ENCODE measurements around the gene EXOC6B.

EXOC6B gene

GRCh38 chr2:72731116-72731515 lies 94.7 kb downstream of the EXOC6B start:
- DNase-seq = no peak

- DNase-seq = no peak
These were observed 98.5 kb downstream of the EXOC6B start for GRCh38 chr2:72727356-72727755.

- no peak for DNase-seq
These were observed 102.0 kb downstream of the EXOC6B start for GRCh38 chr2:72723769-72724370.

- DNase-seq = no peak
These were observed 103.3 kb downstream of the EXOC6B start for GRCh38 chr2:72722492-72723070.

GRCh38 chr2:72719416-72719815 lies 106.4 kb downstream of the EXOC6B start:
- no peak for DNase-seq

- DNase-seq = no peak
These were observed 107.0 kb downstream of the EXOC6B start for GRCh38 chr2:72718876-72719275.

- DNase-seq = no peak
These were observed 109.2 kb downstream of the EXOC6B start for GRCh38 chr2:72716601-72717000.

GRCh38 chr2:72713857-72714256 lies 112.0 kb downstream of the EXOC6B start:
- no peak for DNase-seq

- no peak for DNase-seq
These were observed 112.9 kb downstream of the EXOC6B start for GRCh38 chr2:72712977-72713376.

GRCh38 chr2:72712304-72712703 lies 113.5 kb downstream of the EXOC6B start:
- no peak for DNase-seq

GRCh38 chr2:72710418-72711152 lies 115.2 kb downstream of the EXOC6B start:
- DNase-seq = no peak

- no peak for DNase-seq
These were observed 117.6 kb downstream of the EXOC6B start for GRCh38 chr2:72708236-72708635.

- DNase-seq = no peak
These were observed 127.5 kb downstream of the EXOC6B start for GRCh38 chr2:72698300-72698699.

- no peak for DNase-seq
These were observed 129.3 kb downstream of the EXOC6B start for GRCh38 chr2:72696559-72696958.

GRCh38 chr2:72695676-72696075 lies 130.2 kb downstream of the EXOC6B start:
- DNase-seq = no peak

- no peak for DNase-seq
These were observed 130.9 kb downstream of the EXOC6B start for GRCh38 chr2:72694715-72695496.

- DNase-seq = no peak
These were observed 136.1 kb downstream of the EXOC6B start for GRCh38 chr2:72689579-72690195.

- no peak for DNase-seq
These were observed 140.1 kb downstream of the EXOC6B start for GRCh38 chr2:72685638-72686213.

GRCh38 chr2:72682061-72682460 lies 143.8 kb downstream of the EXOC6B start:
- no peak for DNase-seq

- DNase-seq = no peak
These were observed 144.5 kb downstream of the EXOC6B start for GRCh38 chr2:72681016-72681995.

GRCh38 chr2:72678024-72678423 lies 147.8 kb downstream of the EXOC6B start:
- DNase-seq = no peak

Data from stimulated activated CD4-positive, alpha-beta T cell treated with anti-CD3 and anti-CD28 coated beads, Interleukin-2, amount 100 ng/mL, for 24 hours (primary cell).